H1 (cell line): ENCODE data around the gene CMTM1. TPM values are rescaled to one million over a fixed set of nuclear protein-coding genes. Genes with fewer than 3 reads are reported as not detected.
A peak's percentile ranks its signal among the peaks of the same experiment; 100 is the strongest.

Experiments used
- CTCF ChIA-PET: fragments of 300-600 bp; sonication (Branson Sonifier 250); formaldehyde crosslinking; loops from one replicate; lab custom pipeline; 2021; ENCODE audit not compliant: partially characterized antibody; lab: Charles Lee
- POLR2A ChIA-PET: fragments of 300-600 bp; sonication (Branson Sonifier 250); formaldehyde crosslinking; loops from one replicate; lab custom pipeline; 2021; ENCODE audit warnings: inconsistent platforms; ENCODE audit not compliant: partially characterized antibody; lab: Charles Lee
- DNase-seq, 2 experiments: peaks; one replicate each; pipeline versions ENCODE4 v3.0.0 to v3.0.0-alpha.2; 2010 to 2022; ENCODE audit warnings: low spot score in 2 of 2, low read depth in 1 of 2, mixed read lengths in 1 of 2
- FAIRE-seq: peaks from 2 replicates; lab custom pipeline; 2011; peaks lifted over from hg19 to GRCh38; lab: Jason Lieb, UNC
- H2AFZ ChIP-seq: 2 replicates; pipeline ENCODE4 v1.8.1; 2012; ENCODE audit warnings: low read length, inconsistent platforms
- H2AK5ac ChIP-seq: 2 replicates; pipeline ENCODE4 v1.6.1; 2013; ENCODE audit warnings: low read depth, low read length
- H2BK120ac ChIP-seq: replicated peaks from 2 replicates; pipeline ENCODE3; 2013; ENCODE audit warnings: low read depth, low read length, inconsistent platforms
- H2BK12ac ChIP-seq: 2 replicates; pipeline ENCODE4 v1.6.1; 2013; ENCODE audit warnings: low read depth, low read length
- H2BK15ac ChIP-seq: 2 replicates; pipeline ENCODE4 v1.6.1; 2013; ENCODE audit warnings: low read length
- H2BK20ac ChIP-seq: 2 replicates; pipeline ENCODE4 v1.6.1; 2013; ENCODE audit warnings: low read length
- H2BK5ac ChIP-seq: 2 replicates; pipeline ENCODE4 v1.6.1; 2013; ENCODE audit warnings: low read depth, low read length
- H3K14ac ChIP-seq: 2 replicates; pipeline ENCODE4 v1.6.1; 2013; ENCODE audit warnings: inconsistent platforms; ENCODE audit not compliant: insufficient read length
- H3K18ac ChIP-seq: 2 replicates; pipeline ENCODE4 v1.6.1; 2013; ENCODE audit warnings: low read length; ENCODE audit errors: extremely low read depth
- H3K23ac ChIP-seq: 2 replicates; pipeline ENCODE4 v1.6.1; 2013; ENCODE audit warnings: inconsistent platforms; ENCODE audit not compliant: insufficient read length
- H3K23me2 ChIP-seq: 2 replicates; pipeline ENCODE4 v1.6.1; 2013; ENCODE audit warnings: low read depth, low read length
- H3K27ac ChIP-seq: 2 replicates; pipeline ENCODE4 v1.6.1; 2011; ENCODE audit warnings: low read depth, low read length, inconsistent platforms
- H3K27me3 ChIP-seq, 4 experiments: replicated peaks in 1 of 4; 1 replicate in 1 of 4; 2 replicates in 3 of 4; pipeline versions ENCODE4 v1.6.1 to v1.8.1; 2011 to 2013; ENCODE audit warnings: low read length in 3 of 4, mild to moderate bottlenecking in 3 of 4, inconsistent platforms in 2 of 4, mixed read lengths in 2 of 4, moderate library complexity in 1 of 4; ENCODE audit not compliant: control insufficient read depth in 3 of 4, insufficient read depth in 3 of 4; ENCODE audit errors: extremely low read depth in 1 of 4
- H3K36me3 ChIP-seq, 4 experiments: 2 replicates each; pipeline versions ENCODE4 v1.6.1 to v1.8.1; 2011 to 2013; ENCODE audit warnings: mild to moderate bottlenecking in 4 of 4, low read length in 3 of 4, moderate library complexity in 2 of 4, control low read depth in 1 of 4, inconsistent platforms in 1 of 4; ENCODE audit not compliant: insufficient read depth in 4 of 4, control insufficient read depth in 2 of 4
- H3K4ac ChIP-seq: replicated peaks from 2 replicates; pipeline ENCODE3; 2013; ENCODE audit warnings: low read length, low read depth, mixed read lengths, inconsistent platforms; ENCODE audit not compliant: insufficient read length
- H3K4me1 ChIP-seq, 4 experiments: replicated peaks in 1 of 4; 1 replicate in 1 of 4; 2 replicates in 3 of 4; pipeline versions ENCODE4 v1.6.1 to v1.8.1; 2011 to 2013; ENCODE audit warnings: low read length in 3 of 4, inconsistent platforms in 2 of 4, mixed read lengths in 1 of 4; ENCODE audit not compliant: insufficient read depth in 4 of 4, control insufficient read depth in 3 of 4
- H3K4me2 ChIP-seq, 2 experiments: 2 replicates each; pipeline versions ENCODE4 v1.6.1 to v1.8.1; 2011 to 2013; ENCODE audit warnings: low read depth in 2 of 2, low read length in 2 of 2, control low read depth in 1 of 2, inconsistent platforms in 1 of 2, mild to moderate bottlenecking in 1 of 2; ENCODE audit not compliant: insufficient read depth in 1 of 2
- H3K4me3 ChIP-seq, 4 experiments: fragments of 200-600, 300-600 bp in 1 of 4; sonication (generic), shearing (Covaris generic), sonication (Bioruptor Twin) in 1 of 4; 2 replicates each; pipeline versions ENCODE4 v1.5.1 to v1.8.1; 2011 to 2016; ENCODE audit warnings: low read length in 4 of 4, low read depth in 3 of 4, control low read depth in 2 of 4, inconsistent platforms in 2 of 4, mild to moderate bottlenecking in 2 of 4, mixed read lengths in 1 of 4, moderate library complexity in 1 of 4; ENCODE audit not compliant: insufficient read depth in 2 of 4; ENCODE audit errors: extremely low read depth in 1 of 4
- H3K56ac ChIP-seq: replicated peaks from 2 replicates; pipeline ENCODE3; 2013; ENCODE audit warnings: low read depth, mild to moderate bottlenecking, mixed read lengths, low read length, inconsistent platforms; ENCODE audit not compliant: insufficient read length
- H3K79me1 ChIP-seq: 2 replicates; pipeline ENCODE4 v1.6.1; 2013; ENCODE audit warnings: low read depth, low read length, control low read depth
- H3K79me2 ChIP-seq, 2 experiments: 2 replicates each; pipeline versions ENCODE4 v1.6.1 to v1.8.1; 2012 to 2013; ENCODE audit warnings: low read length in 2 of 2, mild to moderate bottlenecking in 2 of 2, inconsistent platforms in 1 of 2; ENCODE audit not compliant: insufficient read depth in 2 of 2, control insufficient read depth in 1 of 2
- H3K9ac ChIP-seq, 4 experiments: replicated peaks in 1 of 4; 1 replicate in 1 of 4; 2 replicates in 3 of 4; pipeline versions ENCODE4 v1.6.1 to v1.8.1; 2011 to 2013; ENCODE audit warnings: low read depth in 3 of 4, low read length in 3 of 4, control low read depth in 2 of 4, mild to moderate bottlenecking in 2 of 4, moderate library complexity in 2 of 4, inconsistent platforms in 1 of 4; ENCODE audit errors: extremely low read depth in 1 of 4
- H3K9me3 ChIP-seq, 2 experiments: 2 replicates each; pipeline versions ENCODE4 v1.6.1 to v1.8.1; 2012 to 2013; ENCODE audit warnings: mild to moderate bottlenecking in 2 of 2, moderate library complexity in 2 of 2, control low read depth in 1 of 2, inconsistent platforms in 1 of 2, low read depth in 1 of 2, low read length in 1 of 2, mixed read lengths in 1 of 2; ENCODE audit not compliant: insufficient read depth in 2 of 2
- H4K20me1 ChIP-seq, 2 experiments: replicated peaks in 1 of 2; 2 replicates each; pipeline versions ENCODE3 to v1.8.1; 2011 to 2013; ENCODE audit warnings: inconsistent platforms in 2 of 2, low read length in 2 of 2, mild to moderate bottlenecking in 1 of 2; ENCODE audit not compliant: insufficient read depth in 2 of 2, control insufficient read depth in 1 of 2
- H4K5ac ChIP-seq: 2 replicates; pipeline ENCODE4 v1.6.1; 2013; ENCODE audit warnings: low read length, low read depth, mixed read lengths, inconsistent platforms; ENCODE audit not compliant: insufficient read length
- H4K8ac ChIP-seq: 2 replicates; pipeline ENCODE4 v1.8.0; 2013; ENCODE audit warnings: mild to moderate bottlenecking, moderate library complexity, low read length, inconsistent platforms; ENCODE audit not compliant: insufficient read depth; ENCODE audit errors: extremely low read depth
- H4K91ac ChIP-seq: replicated peaks from 2 replicates; pipeline ENCODE3; 2013; ENCODE audit warnings: low read length, mixed read lengths, inconsistent platforms; ENCODE audit not compliant: insufficient read length
- CEBPB ChIP-seq: IDR thresholded peaks from 2 replicates; pipeline ENCODE4 v1.6.1; 2012; ENCODE audit warnings: low read depth, low read length
- CHD1 ChIP-seq: IDR thresholded peaks from 2 replicates; pipeline ENCODE4 v1.6.1; 2012; ENCODE audit warnings: low read depth, low read length, improper control_type of control experiment
- WGBS, 2 experiments: shearing (Covaris generic) in 1 of 2; methylation state at CpG; one replicate each; pipeline versions ENCODE4 v1.1.6 to v1.1.7; 2013 to 2015; ENCODE audit warnings: low lambda C conversion rate in 2 of 2, mixed read lengths in 2 of 2, inconsistent platforms in 1 of 2, low coverage in 1 of 2, missing lambda C conversion rate in 1 of 2; ENCODE audit not compliant: insufficient replicate concordance in 2 of 2, insufficient coverage in 1 of 2, insufficient read length in 1 of 2; ENCODE audit errors: extremely low coverage in 1 of 2, missing lambda C conversion rate in 1 of 2; 5-methylcytosine and 5-hydroxymethylcytosine counted together
- polyA plus RNA-seq, 7 experiments: library from polyadenylated mRNA; depleted of rRNA in 3 of 7; stranded (reverse) in 5 of 7; unstranded in 2 of 7; fragments of >200 nt in 5 of 7; fragments of 200-250 nt in 2 of 7; gene quantifications; 1 replicate in 5 of 7; 2 replicates in 1 of 7; 4 replicates in 1 of 7; pipeline versions ENCODE4 v1.2.1 to v1.2.3, GENCODE V29; 2011 to 2013; ENCODE audit warnings: missing spikeins in 2 of 7, mixed read lengths in 2 of 7
- total RNA-seq: library from RNA; stranded (reverse); fragmentation: NEBNext Ultra II Directional; extraction: Animal tissue kit (Norgen Biotek cat#: 25700); gene quantifications from 2 replicates; pipeline ENCODE4 v1.2.1, GENCODE V29; 2021

The CMTM1 gene
- total and polyA plus RNA-seq, 2 of the 8 experiments (the other 6 are each of a cell fraction or from before 2014, with no cell fraction given) = 1.2 to 2.0 TPM

DNA sequence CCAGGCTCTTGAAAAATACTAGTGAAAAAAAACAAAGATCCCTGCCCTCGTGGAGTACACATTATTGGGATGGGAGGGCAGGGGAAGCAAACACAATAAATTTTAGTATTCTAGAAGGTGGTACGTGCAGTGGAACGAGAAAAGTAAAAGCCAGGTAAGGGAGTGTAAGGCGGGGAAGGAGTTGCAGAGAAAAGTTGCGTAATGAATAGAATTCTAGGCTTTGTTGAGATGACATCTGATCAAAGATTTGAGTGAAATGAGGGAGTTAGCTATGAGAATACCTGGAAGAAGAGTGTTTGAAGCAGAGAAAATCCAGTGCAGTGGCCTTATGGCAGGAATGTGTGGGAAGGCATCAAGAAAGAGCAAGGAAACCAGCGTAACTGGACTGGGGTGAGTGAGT is 11.7 kb upstream of the CMTM1 start:
- Histone ChIP-seq H4K5ac (no peak overlapping the region), H2BK120ac (no peak overlapping the region), H3K18ac (no peak overlapping the region), H2BK15ac (no peak overlapping the region), H3K36me3 (no peaks in the 10 kb centered on the region; a peak in 1 of 8 replicates), H3K4ac (no peak overlapping the region), H3K4me1 (peaks cover 0 to 9% (median 7%) of the 10 kb centered on the region in 4 experiments; a peak in 5 of 7 replicates), H4K8ac (no peak overlapping the region), H3K27me3 (peaks cover 0 to 21% (median 12%) of the 10 kb centered on the region in 4 experiments; a peak in 6 of 7 replicates), H2BK12ac (no peak overlapping the region), H2AFZ (no peak overlapping the region), H3K4me3 (no peak overlapping the region), H3K9ac (no peak overlapping the region), H3K56ac (no peak overlapping the region), H3K79me1 (no peaks in the 10 kb centered on the region; the same call in 1 of the 2 replicates), H2BK5ac (no peak overlapping the region), H2AK5ac (no peak overlapping the region)
- DNase-seq (no peak), FAIRE-seq (no peak)
- CTCF ChIA-PET = interaction anchor here (1.1 to 4.2 kb wide), 2 partner anchors 9 to 35 kb away, joined by 3 to 22 read pairs; partner anchors contain the start of gene CMTM1
- TF ChIP-seq CHD1 (no peak), CEBPB (peak; percentile 29; the same call in 1 of the 2 replicates)
- TF ChIP-seq, all 59 proteins: peak for 1
- Histone ChIP-seq H3K14ac (no peak overlapping the region), H4K91ac (no peak overlapping the region), H3K23me2 (peaks cover 13% of the 10 kb centered on the region), H3K23ac (no peak overlapping the region), H3K4me2 (no peak overlapping the region), H3K9me3 (peaks cover 0 to 4% of the 10 kb centered on the region in 2 experiments; a peak in 1 of 4 replicates), H3K79me2 (no peaks in the 10 kb centered on the region), H2BK20ac (no peak overlapping the region), H4K20me1 (no peaks in the 10 kb centered on the region), H3K27ac (no peak overlapping the region)
- POLR2A ChIA-PET = no interaction called here
- 85% methylated on average over 6 of the region's 6 CpGs; no CpG with 5 or more reads in 1 of the 2 experiments for WGBS, 2 experiments
